OCI-LY7 (cell line): ENCODE measurements around the gene LFNG. TPM values are rescaled to one million over a fixed set of nuclear protein-coding genes. Genes with fewer than 3 reads are reported as not detected.

ENCODE experiments used
- BruUV-seq: library from RNA; stranded (reverse); fragments of 400-500 nt; replicated peaks from 2 replicates; lab custom pipeline; 2021; lab: Mats Ljungman, UMichigan
- CTCF ChIA-PET: fragments of 300-600 bp; sonication (Branson Sonifier 250); formaldehyde crosslinking; loops from one replicate; lab custom pipeline; 2022; ENCODE audit warnings: antibody characterized with exemption; ENCODE audit not compliant: unreplicated experiment; lab: Charles Lee
- POLR2A ChIA-PET: fragments of 300-600 bp; sonication (Branson Sonifier 250); formaldehyde crosslinking; loops from one replicate; lab custom pipeline; 2022; ENCODE audit warnings: antibody characterized with exemption; lab: Charles Lee
- DNase-seq: peaks from one replicate; pipeline ENCODE4 v3.0.0-alpha.2; 2015; ENCODE audit warnings: low spot score
- H2AFZ ChIP-seq: fragments of 200-600 bp; sonication (generic), shearing (Covaris generic); 2 replicates; pipeline ENCODE4 v1.6.1; 2014; ENCODE audit warnings: mild to moderate bottlenecking, antibody characterized with exemption, low read length, moderate library complexity
- H3K27ac ChIP-seq: fragments of 200-600 bp; sonication (generic); 2 replicates; pipeline ENCODE4 v1.5.1; 2014; ENCODE audit warnings: mixed run types, low read depth, mild to moderate bottlenecking, moderate library complexity, low read length, inconsistent platforms; ENCODE audit not compliant: poor library complexity, severe bottlenecking
- H3K36me3 ChIP-seq: fragments of 200-600 bp; sonication (generic); 2 replicates; pipeline ENCODE4 v1.6.1; 2014; ENCODE audit warnings: mild to moderate bottlenecking, antibody characterized with exemption, low read length, moderate library complexity, mixed read lengths; ENCODE audit not compliant: insufficient read depth
- H3K4me1 ChIP-seq: fragments of 200-600 bp; sonication (generic); 2 replicates; pipeline ENCODE4 v1.5.1; 2014; ENCODE audit warnings: mild to moderate bottlenecking, low read length; ENCODE audit not compliant: insufficient read depth, poor library complexity, severe bottlenecking
- H3K4me2 ChIP-seq: fragments of 200-600 bp; sonication (generic); 2 replicates; pipeline ENCODE4 v1.6.1; 2014; ENCODE audit warnings: mild to moderate bottlenecking, low read length
- H3K4me3 ChIP-seq: fragments of 200-600 bp; sonication (generic); 2 replicates; pipeline ENCODE4 v1.5.1; 2014; ENCODE audit warnings: mild to moderate bottlenecking, low read depth, low read length; ENCODE audit not compliant: poor library complexity, severe bottlenecking
- H3K79me2 ChIP-seq: fragments of 200-600 bp; sonication (generic); 2 replicates; pipeline ENCODE4 v1.6.1; 2016; ENCODE audit warnings: low read depth, mild to moderate bottlenecking, low read length, moderate library complexity, mixed read lengths; ENCODE audit not compliant: insufficient read depth
- H3K9me2 ChIP-seq: fragments of 200-600 bp; sonication (generic); 2 replicates; pipeline ENCODE4 v1.6.1; 2016; ENCODE audit warnings: mild to moderate bottlenecking, low read length, mixed read lengths; ENCODE audit not compliant: insufficient read depth
- H3K9me3 ChIP-seq: fragments of 200-600 bp; sonication (generic); 2 replicates; pipeline ENCODE4 v1.6.1; 2014; ENCODE audit warnings: mild to moderate bottlenecking, mixed run types, low read length, mixed read lengths
- H4K20me1 ChIP-seq: fragments of 200-600 bp; sonication (generic); 2 replicates; pipeline ENCODE4 v1.6.1; 2014; ENCODE audit warnings: mild to moderate bottlenecking, antibody characterized with exemption, low read length, moderate library complexity, mixed read lengths; ENCODE audit not compliant: insufficient read depth
- EZH2phosphoT487 ChIP-seq: fragments of 200-600 bp; sonication (generic); IDR thresholded peaks from 2 replicates; pipeline ENCODE4 v1.6.1; 2018; ENCODE audit warnings: low read depth, borderline replicate concordance, mild to moderate bottlenecking, mixed run types, antibody characterized with exemption, low read length, moderate library complexity, mixed read lengths
- intact Hi-C: fragments of 100-400 bp; cut with micrococcal nuclease; formaldehyde crosslinking; loops from one replicate; pipeline ENCODE4 v1.10.0; 2022; ENCODE audit not compliant: unreplicated experiment
- total RNA-seq, 2 experiments: library from RNA; depleted of rRNA in 1 of 2; stranded (reverse); fragments of >200 nt in 1 of 2; shearing (Covaris generic) in 1 of 2; gene quantifications; 2 replicates each; pipeline ENCODE4 v1.2.3, GENCODE V29; 2014 to 2022
- TF ChIP-seq, protein P1 (sequence below): fragments of 200-600 bp; sonication (generic); conservative IDR thresholded peaks from 2 replicates; pipeline ENCODE4 v1.5.1; 2014; ENCODE audit warnings: mild to moderate bottlenecking, antibody characterized with exemption, low read length, moderate library complexity, mixed read lengths

Gene LFNG
- total RNA-seq, 2 experiments from 2014 or later, result 1.2 to 2.1 TPM

DNA sequence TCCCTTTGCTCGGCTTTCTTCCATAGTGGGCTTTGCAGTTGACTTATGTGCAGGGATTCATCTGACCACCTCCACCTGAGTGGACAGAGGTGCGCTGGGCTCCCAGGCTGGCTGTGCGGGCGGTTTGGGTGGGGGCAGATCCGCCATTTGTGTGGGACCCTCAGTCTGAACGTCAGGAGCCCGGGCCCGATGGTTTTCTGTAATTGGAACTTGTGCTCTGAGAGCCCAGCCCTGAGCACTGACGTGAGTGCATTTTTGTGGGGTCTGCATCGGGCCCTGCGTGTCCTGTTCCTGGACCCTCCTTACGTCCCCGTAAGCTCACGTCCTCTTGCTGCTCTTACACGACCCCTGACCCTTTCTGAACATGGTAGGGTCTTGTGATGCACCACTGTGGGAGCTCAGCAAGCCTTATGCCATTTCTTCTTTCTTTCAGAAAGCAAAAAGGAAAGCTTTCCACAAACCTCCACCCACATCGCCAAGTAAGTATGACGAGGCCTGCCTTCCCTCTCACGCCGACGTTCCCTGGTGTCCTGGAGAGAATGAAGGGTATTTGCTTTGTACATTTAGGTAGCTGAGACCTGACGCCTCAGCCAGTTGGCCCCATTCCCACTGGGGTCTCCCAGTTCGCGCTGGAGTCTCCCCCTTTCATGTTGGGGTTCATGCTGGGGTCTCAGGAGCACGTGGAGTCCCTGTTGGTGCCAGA, 49.1 kb downstream of the LFNG start:
- Histone ChIP-seq H3K79me2 (no peaks in the 10 kb centered on the region), H4K20me1 (no peaks in the 10 kb centered on the region), H3K4me1 (peaks cover 4% of the 10 kb centered on the region), H3K9me3 (no peaks in the 10 kb centered on the region), H3K36me3 (no peaks in the 10 kb centered on the region), H2AFZ (no peak overlapping the region), H3K9me2 (no peaks in the 10 kb centered on the region), H3K4me2 (no peak overlapping the region), H3K4me3 (no peak overlapping the region), H3K27ac (no peak overlapping the region)
- CTCF ChIA-PET, result no interaction called here
- POLR2A ChIA-PET, result interaction anchor here (0.6 kb wide), 1 partner anchor 148 kb away, joined by 4 read pairs; no protein-coding TSS in a partner anchor
- intact Hi-C loops, result loop anchor here (5.0 kb wide), 1 partner anchor 44 kb away; no protein-coding TSS in a partner anchor
- TF ChIP-seq, protein P1, sequence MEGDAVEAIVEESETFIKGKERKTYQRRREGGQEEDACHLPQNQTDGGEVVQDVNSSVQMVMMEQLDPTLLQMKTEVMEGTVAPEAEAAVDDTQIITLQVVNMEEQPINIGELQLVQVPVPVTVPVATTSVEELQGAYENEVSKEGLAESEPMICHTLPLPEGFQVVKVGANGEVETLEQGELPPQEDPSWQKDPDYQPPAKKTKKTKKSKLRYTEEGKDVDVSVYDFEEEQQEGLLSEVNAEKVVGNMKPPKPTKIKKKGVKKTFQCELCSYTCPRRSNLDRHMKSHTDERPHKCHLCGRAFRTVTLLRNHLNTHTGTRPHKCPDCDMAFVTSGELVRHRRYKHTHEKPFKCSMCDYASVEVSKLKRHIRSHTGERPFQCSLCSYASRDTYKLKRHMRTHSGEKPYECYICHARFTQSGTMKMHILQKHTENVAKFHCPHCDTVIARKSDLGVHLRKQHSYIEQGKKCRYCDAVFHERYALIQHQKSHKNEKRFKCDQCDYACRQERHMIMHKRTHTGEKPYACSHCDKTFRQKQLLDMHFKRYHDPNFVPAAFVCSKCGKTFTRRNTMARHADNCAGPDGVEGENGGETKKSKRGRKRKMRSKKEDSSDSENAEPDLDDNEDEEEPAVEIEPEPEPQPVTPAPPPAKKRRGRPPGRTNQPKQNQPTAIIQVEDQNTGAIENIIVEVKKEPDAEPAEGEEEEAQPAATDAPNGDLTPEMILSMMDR, result no peak
- no peak for TF ChIP-seq EZH2phosphoT487
- DNase-seq, result no peak
- BruUV-seq, result no TSS peak

DNA sequence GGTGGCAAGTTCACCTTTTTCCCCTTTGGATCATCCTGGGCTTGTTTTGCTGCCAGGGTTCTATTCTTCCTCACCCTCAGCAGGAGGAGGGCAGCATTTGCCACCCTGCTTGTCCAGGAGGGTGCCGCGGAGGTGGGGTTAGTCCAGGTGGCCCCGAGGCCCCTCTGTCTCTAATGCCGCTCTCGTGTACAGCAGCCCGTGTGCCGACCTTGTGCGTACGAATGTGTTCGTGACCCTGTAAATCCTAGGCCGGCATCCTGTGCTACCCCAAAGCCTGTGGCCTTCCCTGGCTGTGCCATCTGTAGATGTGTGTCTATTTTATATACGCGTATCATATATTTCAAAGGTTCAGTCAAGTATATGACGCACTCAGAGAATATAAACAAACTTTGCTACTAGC, 49.8 kb downstream of the LFNG start:
- POLR2A ChIA-PET, result no interaction called here
- BruUV-seq, result no TSS peak
- H2AFZ ChIP-seq, result no peak overlapping the region
- intact Hi-C loops, result loop anchor here (5.0 kb wide), 1 partner anchor 43 kb away; no protein-coding TSS in a partner anchor
- no peak overlapping the region for H3K4me2 ChIP-seq
- no peaks in the 10 kb centered on the region for H3K79me2 ChIP-seq
- TF ChIP-seq, protein P1, result no peak
- TF ChIP-seq EZH2phosphoT487, result no peak
- CTCF ChIA-PET, result no interaction called here
- no peaks in the 10 kb centered on the region for H3K36me3 ChIP-seq
- no peaks in the 10 kb centered on the region for H4K20me1 ChIP-seq
- H3K4me1 ChIP-seq, result peaks cover 4% of the 10 kb centered on the region
- no peaks in the 10 kb centered on the region for H3K9me3 ChIP-seq
- DNase-seq, result no peak
- H3K27ac ChIP-seq, result no peak overlapping the region
- no peak overlapping the region for H3K4me3 ChIP-seq
- H3K9me2 ChIP-seq, result no peaks in the 10 kb centered on the region

DNA sequence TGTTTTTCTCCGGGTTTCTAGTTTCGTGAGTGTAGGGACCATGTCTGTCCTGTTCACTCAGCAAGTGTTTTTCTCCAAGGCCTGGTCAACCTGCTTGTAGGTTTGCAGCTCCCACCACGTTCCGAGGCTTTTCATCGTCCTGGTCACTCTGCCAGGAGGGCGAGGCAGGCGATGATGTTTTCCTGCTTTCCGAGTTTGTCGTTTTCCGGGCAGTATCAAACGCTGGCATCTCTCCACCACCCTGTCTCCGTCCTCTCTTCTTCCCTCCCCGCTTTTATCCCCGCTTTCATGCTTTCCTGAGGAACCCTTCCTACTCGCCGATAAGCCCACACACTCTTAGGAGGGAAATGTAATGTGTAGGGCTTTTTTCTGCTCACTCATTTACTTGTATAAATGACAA, 50.4 kb downstream of the LFNG start:
- no peak for TF ChIP-seq EZH2phosphoT487
- TF ChIP-seq, protein P1, result no peak
- ChIA-PET POLR2A (no interaction called here), CTCF (no interaction called here)
- no peaks in the 10 kb centered on the region for H3K9me2 ChIP-seq
- H3K9me3 ChIP-seq, result no peaks in the 10 kb centered on the region
- DNase-seq, result no peak
- peaks cover 4% of the 10 kb centered on the region for H3K4me1 ChIP-seq
- H3K36me3 ChIP-seq, result no peaks in the 10 kb centered on the region
- no peaks in the 10 kb centered on the region for H3K79me2 ChIP-seq
- intact Hi-C loops, result no loop called here
- no peak overlapping the region for H3K27ac ChIP-seq
- no TSS peak for BruUV-seq
- H3K4me3 ChIP-seq, result no peak overlapping the region
- no peak overlapping the region for H3K4me2 ChIP-seq
- no peak overlapping the region for H2AFZ ChIP-seq
- no peaks in the 10 kb centered on the region for H4K20me1 ChIP-seq
